Activated CD8-positive, alpha-beta memory T cell treated with anti-CD3 and anti-CD28 coated beads for 4 hours (primary cell): Measurements from ENCODE around the gene TARBP1.

Experiments
- DNase-seq, 2 donors: peaks; one replicate each; pipeline ENCODE4 v3.0.0-alpha.2; 2020; ENCODE audit warnings: low read depth in 2 of 2

The TARBP1 gene

GRCh38 chr1:234342774-234343173 lies 136.2 kb downstream of the TARBP1 start:
- DNase-seq, result no peak
